GM18861 (cell line): ENCODE results near the gene YARS2.
A peak's percentile ranks its signal among the peaks of the same experiment; 100 is the strongest.

Experiments
- ATAC-seq: cut with Tn5 transposase; IDR thresholded peaks from one replicate; pipeline ENCODE4 v1.9.1; 2021; ENCODE audit not compliant: unreplicated experiment

Gene YARS2

DNA sequence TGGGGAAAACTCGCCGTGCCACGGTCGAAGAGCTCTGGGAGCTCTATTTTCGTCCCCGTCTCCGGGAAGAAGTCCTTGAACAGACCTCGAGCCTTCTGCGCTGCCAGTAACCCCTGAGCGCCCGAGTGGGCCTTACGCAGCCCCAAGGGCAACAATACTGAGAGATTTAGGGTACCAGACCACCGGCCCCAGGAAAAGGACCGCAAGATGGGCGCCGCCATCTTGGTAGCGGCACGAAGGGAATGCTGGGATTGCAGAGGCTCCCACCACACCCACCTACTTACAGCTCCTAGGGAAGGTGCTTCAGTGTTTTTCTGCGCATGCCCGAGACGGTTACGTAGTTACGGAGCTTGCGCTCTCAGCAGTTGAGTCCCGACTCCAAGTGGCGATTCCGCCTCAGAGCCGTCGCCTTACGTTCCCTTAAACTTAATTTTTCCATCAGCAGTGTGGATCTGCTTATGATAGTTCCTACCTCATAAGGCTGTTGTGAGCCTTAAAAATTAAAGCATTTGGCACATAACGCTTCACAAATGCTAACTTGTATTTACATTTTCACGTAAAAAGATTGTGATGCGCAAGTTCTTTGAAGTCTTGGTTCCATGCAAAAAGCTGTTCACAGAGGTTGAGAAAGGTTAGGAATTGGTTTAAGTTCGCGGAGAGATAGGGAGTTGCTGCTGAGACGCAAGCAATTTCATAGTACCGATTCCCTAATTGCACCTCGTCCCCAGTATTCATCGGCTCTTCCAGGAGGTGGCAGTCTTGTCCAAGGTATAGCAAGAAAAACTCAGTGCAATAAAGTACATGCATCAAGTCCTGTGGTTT, at the start of gene YARS2:
TSS of gene YARS2 (minus strand) at position 244 of the 822 bp plus-strand sequence. CDS start at position 221, 23 bp downstream.
- ATAC-seq: peak; percentile 90

DNA sequence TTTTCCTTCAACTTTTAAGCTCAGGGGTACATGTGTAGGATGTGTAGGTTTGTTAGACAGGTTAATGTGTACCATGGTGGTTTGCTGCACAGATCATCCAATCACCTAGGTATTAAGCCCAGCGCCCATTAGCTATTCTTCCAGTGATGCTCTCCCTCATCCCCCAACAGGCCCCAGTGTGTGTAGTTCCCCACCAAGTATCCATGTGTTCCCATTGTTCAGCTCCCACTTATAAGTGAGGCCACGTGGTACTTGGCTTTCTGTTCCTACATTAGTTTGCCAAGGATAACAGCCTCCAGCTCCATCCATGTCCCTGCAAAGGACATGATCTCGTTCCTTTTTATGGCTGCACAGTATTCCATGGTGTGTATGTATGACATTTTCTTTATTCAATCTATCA, 48.6 kb upstream of the YARS2 start:
- no peak for ATAC-seq

- ATAC-seq: no peak
Observed at GRCh38 chr12:32801269-32801980, 45.7 kb upstream of the YARS2 start.

DNA sequence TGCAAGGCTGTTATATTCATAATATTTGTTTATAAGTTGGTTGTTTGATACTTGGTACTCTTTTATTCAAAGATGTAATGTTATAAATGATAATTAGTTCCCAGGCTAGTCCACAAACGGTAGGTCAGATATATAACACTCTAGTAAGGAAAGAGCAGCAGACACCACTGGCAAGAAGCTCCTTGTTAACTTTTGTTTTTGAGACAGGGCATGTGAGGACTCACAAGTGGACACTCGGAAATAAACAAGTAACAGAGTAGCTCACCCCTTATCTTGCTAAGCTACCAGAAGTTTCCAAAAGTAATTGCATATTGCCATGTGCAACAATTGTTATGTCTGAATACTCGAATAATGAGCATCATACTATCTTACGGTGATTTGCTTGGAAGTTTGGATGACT, 38.6 kb upstream of the YARS2 start:
- ATAC-seq: no peak

- no peak for ATAC-seq
Observed at GRCh38 chr12:32789916-32790315, 34.2 kb upstream of the YARS2 start.

DNA sequence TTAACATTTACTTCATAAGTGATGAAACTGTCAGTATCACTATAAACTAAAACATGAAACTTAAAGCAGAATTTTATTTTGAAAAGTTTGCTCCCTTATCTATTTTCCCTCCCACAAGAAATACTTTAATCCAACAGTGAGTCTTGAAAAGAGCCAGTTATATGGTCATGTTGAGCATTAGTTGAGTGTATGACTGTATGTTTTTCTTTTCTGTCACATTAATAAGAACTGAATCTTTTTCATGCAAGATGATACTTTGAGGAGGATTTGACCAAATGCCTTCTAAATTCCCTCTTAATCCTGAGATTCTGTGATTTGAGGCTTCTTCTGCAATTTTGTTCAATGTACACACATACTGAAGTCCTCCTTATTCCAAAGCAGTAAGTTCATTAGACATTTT, 33.7 kb upstream of the YARS2 start:
- ATAC-seq: no peak

DNA sequence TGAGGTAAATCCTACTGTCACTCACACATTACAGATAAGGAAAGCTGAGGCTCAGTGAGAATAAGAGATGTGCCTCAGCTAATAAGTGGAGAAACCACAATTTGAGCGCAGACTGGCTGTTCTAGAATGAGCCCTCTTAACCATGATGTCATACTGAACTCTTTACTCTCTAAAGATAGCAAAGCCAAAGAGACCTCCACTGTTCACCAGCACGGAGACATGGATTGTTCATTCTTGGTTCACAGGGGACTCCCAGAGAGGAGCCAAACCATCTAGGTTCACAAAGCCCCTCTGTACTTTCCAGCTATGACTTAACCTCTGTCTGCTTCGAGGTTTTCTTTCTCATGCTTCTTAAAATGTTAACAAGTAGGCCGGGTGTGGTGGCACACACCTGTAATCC, 32.7 kb upstream of the YARS2 start:
- ATAC-seq: no peak

- ATAC-seq: no peak
Observed at GRCh38 chr12:32785557-32785956, 29.9 kb upstream of the YARS2 start.

GRCh38 chr12:32783029-32783428, 27.3 kb upstream of the YARS2 start:
- no peak for ATAC-seq

GRCh38 chr12:32780071-32780470, 24.4 kb upstream of the YARS2 start:
- ATAC-seq: no peak

- ATAC-seq: no peak
Observed at GRCh38 chr12:32777691-32778175, 22.0 kb upstream of the YARS2 start.

DNA sequence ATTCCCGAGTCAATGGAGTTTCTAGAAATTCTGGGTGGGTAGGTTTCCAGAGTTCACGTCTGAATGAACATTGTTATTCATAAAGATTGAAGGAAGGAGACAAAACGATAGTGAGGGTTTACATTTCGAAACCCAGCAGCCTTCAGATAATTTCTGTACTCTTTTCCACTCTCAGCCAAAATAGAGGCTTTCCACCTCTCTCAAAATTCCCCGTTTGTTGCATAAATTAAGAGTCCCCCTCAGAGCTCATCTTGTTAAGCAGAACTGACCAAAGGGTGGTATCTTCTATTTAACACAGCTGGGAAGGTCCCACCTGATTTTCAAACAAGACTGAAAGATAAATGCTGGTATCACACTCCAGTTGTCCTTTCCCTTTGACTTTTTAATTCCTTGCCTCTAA, 21.5 kb upstream of the YARS2 start:
- no peak for ATAC-seq

- no peak for ATAC-seq
Observed at GRCh38 chr12:32776258-32776657, 20.6 kb upstream of the YARS2 start.

DNA sequence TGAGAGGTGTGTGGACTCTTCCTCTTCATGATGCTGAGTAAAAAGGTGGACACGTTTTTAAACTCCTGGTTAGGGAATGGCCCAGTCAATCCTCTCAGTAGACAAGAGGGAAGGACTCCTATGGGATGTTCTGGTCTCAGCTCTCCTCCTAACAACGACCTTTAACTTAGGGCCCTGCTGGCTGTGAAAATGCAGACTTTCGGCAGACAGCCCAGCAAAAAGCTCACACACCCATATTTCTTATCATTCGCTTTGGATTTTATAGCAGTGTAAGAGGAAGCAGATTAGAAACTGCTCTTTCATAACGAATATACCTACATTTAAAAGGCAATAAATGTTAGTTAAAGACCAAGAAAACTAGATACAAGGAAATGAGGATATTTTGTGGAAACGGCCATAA, 18.0 kb upstream of the YARS2 start:
- ATAC-seq: no peak

- ATAC-seq: no peak
Observed at GRCh38 chr12:32770141-32770540, 14.4 kb upstream of the YARS2 start.

DNA sequence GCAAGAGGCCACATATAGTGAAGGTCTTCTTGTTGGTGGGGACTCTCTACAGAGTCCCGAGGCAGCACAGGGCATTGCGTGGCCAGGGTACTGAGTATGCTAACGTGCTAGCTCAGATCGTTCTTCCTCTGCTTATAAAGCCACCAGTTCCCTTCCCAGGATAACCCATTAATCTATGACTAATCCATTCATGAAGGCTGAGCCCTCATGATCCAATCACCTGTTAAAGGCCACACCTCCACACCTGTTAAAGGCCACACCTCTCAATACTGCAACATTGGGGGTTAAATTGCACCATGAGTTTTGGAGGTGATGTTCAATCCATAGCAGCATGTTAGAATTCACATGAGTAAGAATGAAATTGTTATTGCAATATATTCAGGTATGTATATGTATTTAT, 12.8 kb upstream of the YARS2 start:
- ATAC-seq: no peak

DNA sequence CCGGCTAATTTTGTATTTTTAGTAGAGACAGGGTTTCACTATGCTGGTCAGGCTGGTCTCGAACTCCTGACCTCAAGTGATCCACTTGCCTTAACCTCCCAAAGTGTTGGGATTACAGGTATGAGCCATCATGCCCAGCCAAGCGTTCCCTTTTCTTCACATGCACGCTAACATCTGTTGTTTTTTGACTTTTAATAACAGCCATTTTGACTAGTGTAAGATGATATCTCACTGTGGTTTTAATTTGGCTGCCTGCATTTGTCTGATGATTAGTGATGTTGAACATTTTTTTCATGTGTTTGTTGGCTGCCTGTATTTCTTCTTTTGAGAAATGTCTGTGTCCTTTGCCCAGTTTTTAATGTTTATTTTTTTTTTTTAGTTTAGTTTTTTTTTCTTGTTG, 10.2 kb upstream of the YARS2 start:
- no peak for ATAC-seq

DNA sequence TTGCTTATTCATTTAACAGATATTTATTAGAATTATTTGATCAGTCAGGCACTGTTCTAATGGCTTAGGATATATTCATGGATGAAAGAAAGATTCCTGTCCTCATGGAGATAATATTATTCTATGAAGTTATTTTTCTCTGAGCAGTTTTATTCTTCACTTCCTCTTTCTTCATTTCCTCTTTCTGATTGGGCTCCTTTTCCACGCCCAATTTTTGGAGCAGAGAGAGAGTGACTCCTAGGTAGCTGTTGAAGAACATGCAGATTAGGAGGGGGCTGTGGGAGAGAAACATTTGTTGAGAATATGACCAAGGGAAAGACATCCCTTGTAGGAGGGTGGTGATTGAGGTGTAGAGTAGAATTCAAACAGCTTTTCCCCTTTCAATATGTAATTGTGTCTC, 6.0 kb upstream of the YARS2 start:
- peak; percentile 62 for ATAC-seq

DNA sequence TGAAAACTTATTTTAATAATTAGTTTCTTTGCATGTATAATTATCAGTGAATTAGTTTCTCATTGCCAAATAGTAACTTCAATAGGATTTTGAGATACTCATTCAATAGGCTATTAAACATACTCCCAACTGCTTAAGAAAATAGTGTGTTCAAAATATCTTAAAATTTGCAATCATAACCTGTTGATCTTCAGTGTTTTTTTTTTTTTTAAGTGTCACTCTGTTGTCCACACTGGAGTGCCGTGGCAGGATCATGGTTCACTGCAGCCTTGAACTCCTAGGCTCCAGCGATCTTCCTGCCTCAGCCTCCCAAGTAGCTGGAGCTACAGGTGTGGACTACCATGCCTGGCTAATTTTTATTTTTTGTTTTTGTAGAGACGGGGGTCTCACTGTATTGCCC, 1.5 kb upstream of the YARS2 start:
- ATAC-seq: no peak

- no peak for ATAC-seq
Observed at GRCh38 chr12:32756476-32757066, 874 bp upstream of the YARS2 start.

GRCh38 chr12:32755051-32755653, 545 bp downstream of the YARS2 start:
- peak; percentile 61 for ATAC-seq
